Tibial nerve (tissue), 4 donors: ENCODE measurements around the gene IFITM5.

Experiments
- EP300 ChIP-seq, 2 donors: sonication (generic); formaldehyde crosslinking; IDR thresholded peaks; one replicate each; pipeline ENCODE4 v1.6.1; 2017; ENCODE audit warnings: antibody characterized with exemption in 2 of 2, mild to moderate bottlenecking in 1 of 2
- POLR2A ChIP-seq, 2 donors: fragments of 450-650 bp; IDR thresholded peaks; one replicate each; pipeline ENCODE4 v1.6.1; 2017; ENCODE audit warnings: antibody characterized with exemption in 2 of 2, mild to moderate bottlenecking in 2 of 2, moderate library complexity in 2 of 2
- TF ChIP-seq, protein P1 (sequence below), 5 experiments: fragments of 200-600 bp in 3 of 5; fragments of 450-650 bp in 2 of 5; sonication (generic) in 3 of 5; IDR thresholded peaks; one replicate each; pipeline ENCODE4 v1.5.1; 2016 to 2019; ENCODE audit warnings: antibody characterized with exemption in 5 of 5, mild to moderate bottlenecking in 3 of 5, moderate library complexity in 2 of 5

DNA sequence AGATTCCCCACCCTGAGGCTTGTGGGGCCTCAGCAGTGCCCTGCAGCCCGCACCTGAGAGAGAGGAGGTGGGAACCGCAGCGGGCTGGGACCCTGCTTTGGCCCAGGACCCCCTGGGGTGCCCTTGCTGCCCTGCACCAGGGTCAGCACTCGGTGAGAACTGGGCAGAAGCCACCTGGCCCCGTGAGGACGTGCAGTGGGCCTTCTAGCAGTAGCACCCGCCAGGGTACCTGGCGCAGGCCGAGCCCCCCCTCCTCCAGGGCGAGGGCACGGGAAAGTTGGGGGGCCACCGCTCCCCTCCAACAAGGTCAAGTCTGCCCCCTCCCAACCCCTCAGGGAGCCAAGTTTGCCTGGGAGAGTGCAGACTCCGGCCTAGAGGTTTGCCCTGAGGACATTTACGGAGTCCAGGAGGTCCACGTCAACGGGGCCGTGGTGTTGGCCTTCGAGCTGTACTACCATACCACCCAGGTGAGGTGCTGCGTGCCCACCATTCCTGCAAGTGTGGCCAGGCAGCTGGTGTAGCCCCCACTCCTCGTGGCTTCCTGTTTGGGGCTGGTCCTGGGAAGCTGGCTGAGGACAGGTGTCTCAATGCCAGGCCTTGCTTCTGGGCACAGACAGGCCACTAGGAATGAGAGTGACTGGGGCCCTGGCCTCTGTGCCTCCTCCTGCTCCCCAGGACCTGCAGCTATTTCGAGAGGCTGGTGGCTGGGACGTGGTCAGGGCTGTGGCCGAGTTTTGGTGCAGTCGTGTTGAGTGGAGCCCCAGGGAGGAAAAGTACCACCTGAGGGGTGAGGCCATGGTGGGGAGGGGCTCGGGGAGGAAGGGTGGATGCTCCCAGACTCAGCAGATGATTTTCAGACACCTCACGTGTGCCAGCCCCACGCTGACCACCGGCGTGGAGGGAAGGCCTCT lies 6.9 kb downstream of the IFITM5 start:
- TF ChIP-seq, protein P1, sequence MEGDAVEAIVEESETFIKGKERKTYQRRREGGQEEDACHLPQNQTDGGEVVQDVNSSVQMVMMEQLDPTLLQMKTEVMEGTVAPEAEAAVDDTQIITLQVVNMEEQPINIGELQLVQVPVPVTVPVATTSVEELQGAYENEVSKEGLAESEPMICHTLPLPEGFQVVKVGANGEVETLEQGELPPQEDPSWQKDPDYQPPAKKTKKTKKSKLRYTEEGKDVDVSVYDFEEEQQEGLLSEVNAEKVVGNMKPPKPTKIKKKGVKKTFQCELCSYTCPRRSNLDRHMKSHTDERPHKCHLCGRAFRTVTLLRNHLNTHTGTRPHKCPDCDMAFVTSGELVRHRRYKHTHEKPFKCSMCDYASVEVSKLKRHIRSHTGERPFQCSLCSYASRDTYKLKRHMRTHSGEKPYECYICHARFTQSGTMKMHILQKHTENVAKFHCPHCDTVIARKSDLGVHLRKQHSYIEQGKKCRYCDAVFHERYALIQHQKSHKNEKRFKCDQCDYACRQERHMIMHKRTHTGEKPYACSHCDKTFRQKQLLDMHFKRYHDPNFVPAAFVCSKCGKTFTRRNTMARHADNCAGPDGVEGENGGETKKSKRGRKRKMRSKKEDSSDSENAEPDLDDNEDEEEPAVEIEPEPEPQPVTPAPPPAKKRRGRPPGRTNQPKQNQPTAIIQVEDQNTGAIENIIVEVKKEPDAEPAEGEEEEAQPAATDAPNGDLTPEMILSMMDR (IDR thresholded peaks at IDR 0.05) = no peak
- no peak for TF ChIP-seq EP300 (IDR thresholded peaks at IDR 0.05)
- TF ChIP-seq POLR2A (IDR thresholded peaks at IDR 0.05) = no peak
